ENCODE measurements around the gene SDCCAG8.

Gene SDCCAG8

GRCh38 chr1:243415663-243416408 lies 160.0 kb downstream of the SDCCAG8 start:
- DNase-seq (ENCODE audit: low read depth in 1 of 2, low spot score in 1 of 2), result no peak

- DNase-seq (ENCODE audit: low read depth in 1 of 2, low spot score in 1 of 2), result no peak
Measured at GRCh38 chr1:243416495-243416894, 160.7 kb downstream of the SDCCAG8 start.

- DNase-seq (ENCODE audit: low read depth in 1 of 2, low spot score in 1 of 2), result no peak
Measured at GRCh38 chr1:243420016-243420945, 164.4 kb downstream of the SDCCAG8 start.

- no peak for DNase-seq (ENCODE audit: low read depth in 1 of 2, low spot score in 1 of 2)
Measured at GRCh38 chr1:243420946-243421685, 165.3 kb downstream of the SDCCAG8 start.

- peak in 1 of 2 donors; percentile 33 for DNase-seq (ENCODE audit: low read depth in 1 of 2, low spot score in 1 of 2)
Measured at GRCh38 chr1:243421784-243422183, 165.9 kb downstream of the SDCCAG8 start.

GRCh38 chr1:243422362-243422761 lies 166.5 kb downstream of the SDCCAG8 start:
- no peak for DNase-seq (ENCODE audit: low read depth in 1 of 2, low spot score in 1 of 2)

- DNase-seq (ENCODE audit: low read depth in 1 of 2, low spot score in 1 of 2), result no peak
Measured at GRCh38 chr1:243428084-243428483, 172.2 kb downstream of the SDCCAG8 start.

GRCh38 chr1:243428617-243429342 lies 172.9 kb downstream of the SDCCAG8 start:
- no peak for DNase-seq (ENCODE audit: low read depth in 1 of 2, low spot score in 1 of 2)

GRCh38 chr1:243431591-243431990 lies 175.8 kb downstream of the SDCCAG8 start:
- no peak for DNase-seq (ENCODE audit: low read depth in 1 of 2, low spot score in 1 of 2)

GRCh38 chr1:243432136-243432535 lies 176.3 kb downstream of the SDCCAG8 start:
- no peak for DNase-seq (ENCODE audit: low read depth in 1 of 2, low spot score in 1 of 2)

GRCh38 chr1:243433737-243434370 lies 178.0 kb downstream of the SDCCAG8 start:
- no peak for DNase-seq (ENCODE audit: low read depth in 1 of 2, low spot score in 1 of 2)

GRCh38 chr1:243434594-243434993 lies 178.8 kb downstream of the SDCCAG8 start:
- no peak for DNase-seq (ENCODE audit: low read depth in 1 of 2, low spot score in 1 of 2)

GRCh38 chr1:243435836-243436235 lies 180.0 kb downstream of the SDCCAG8 start:
- no peak for DNase-seq (ENCODE audit: low read depth in 1 of 2, low spot score in 1 of 2)

GRCh38 chr1:243438146-243438545 lies 182.3 kb downstream of the SDCCAG8 start:
- no peak for DNase-seq (ENCODE audit: low read depth in 1 of 2, low spot score in 1 of 2)

GRCh38 chr1:243438815-243439214 lies 183.0 kb downstream of the SDCCAG8 start:
- DNase-seq (ENCODE audit: low read depth in 1 of 2, low spot score in 1 of 2), result no peak

GRCh38 chr1:243440406-243440805 lies 184.6 kb downstream of the SDCCAG8 start:
- no peak for DNase-seq (ENCODE audit: low read depth in 1 of 2, low spot score in 1 of 2)

- no peak for DNase-seq (ENCODE audit: low read depth in 1 of 2, low spot score in 1 of 2)
Measured at GRCh38 chr1:243441601-243442000, 185.8 kb downstream of the SDCCAG8 start.

- DNase-seq (ENCODE audit: low read depth in 1 of 2, low spot score in 1 of 2), result no peak
Measured at GRCh38 chr1:243443557-243443956, 187.7 kb downstream of the SDCCAG8 start.

- no peak for DNase-seq (ENCODE audit: low read depth in 1 of 2, low spot score in 1 of 2)
Measured at GRCh38 chr1:243447347-243447746, 191.5 kb downstream of the SDCCAG8 start.

GRCh38 chr1:243447844-243448243 lies 192.0 kb downstream of the SDCCAG8 start:
- no peak for DNase-seq (ENCODE audit: low read depth in 1 of 2, low spot score in 1 of 2)
